DND-41 (cell line): ENCODE results near the gene USP12.

Experiments used
- ATAC-seq: fragments of 200-7000 bp; cut with Tn5 transposase; 3 replicates; pipeline ENCODE4 v1.9.1; 2021; ENCODE audit warnings: low read depth; ENCODE audit not compliant: insufficient read depth
- DNase-seq: peaks from one replicate; pipeline ENCODE4 v3.0.0-alpha.2; 2020
- H2AFZ ChIP-seq: 2 replicates; pipeline ENCODE4 v1.6.0; 2012; ENCODE audit warnings: low read depth, low read length
- H3K27ac ChIP-seq: 2 replicates; pipeline ENCODE4 v1.5.1; 2012; ENCODE audit warnings: low read length, inconsistent platforms
- H3K27me3 ChIP-seq: fragments of 200-600 bp; sonication (generic); 2 replicates; pipeline ENCODE4 v1.6.0; 2012; ENCODE audit warnings: low read length, mild to moderate bottlenecking, inconsistent platforms; ENCODE audit not compliant: insufficient read depth, poor library complexity
- H3K36me3 ChIP-seq: 2 replicates; pipeline ENCODE4 v1.5.1; 2012; ENCODE audit warnings: low read length, inconsistent platforms; ENCODE audit not compliant: insufficient read depth
- H3K4me1 ChIP-seq: 2 replicates; pipeline ENCODE4 v1.5.1; 2012; ENCODE audit warnings: mild to moderate bottlenecking, low read length; ENCODE audit not compliant: insufficient read depth
- H3K4me2 ChIP-seq: 2 replicates; pipeline ENCODE4 v1.6.0; 2012; ENCODE audit warnings: mild to moderate bottlenecking, moderate library complexity, low read length, inconsistent platforms; ENCODE audit not compliant: insufficient read depth
- H3K4me3 ChIP-seq, 2 experiments: fragments of 200-600 bp in 1 of 2; shearing (Covaris generic) in 1 of 2; 2 replicates each; pipeline ENCODE4 v1.5.1; 2012 to 2016; ENCODE audit warnings: inconsistent platforms in 2 of 2, low read length in 2 of 2, mild to moderate bottlenecking in 2 of 2, low read depth in 1 of 2, moderate library complexity in 1 of 2
- H3K79me2 ChIP-seq: 2 replicates; pipeline ENCODE4 v1.6.0; 2012; ENCODE audit warnings: low read length, inconsistent platforms; ENCODE audit not compliant: insufficient read depth
- H3K9ac ChIP-seq: 2 replicates; pipeline ENCODE4 v1.6.0; 2012; ENCODE audit warnings: low read depth, mild to moderate bottlenecking, inconsistent platforms, low read length, moderate library complexity
- H3K9me3 ChIP-seq: 2 replicates; pipeline ENCODE4 v1.5.1; 2012; ENCODE audit warnings: low read length, moderate library complexity, mild to moderate bottlenecking, inconsistent platforms; ENCODE audit not compliant: insufficient read depth, severe bottlenecking
- H4K20me1 ChIP-seq: 2 replicates; pipeline ENCODE4 v1.6.0; 2012; ENCODE audit warnings: low read length; ENCODE audit not compliant: insufficient read depth
- EZH2 ChIP-seq: IDR thresholded peaks from 3 replicates; pipeline ENCODE4 v1.6.1; 2012; ENCODE audit warnings: borderline replicate concordance, low read depth, mild to moderate bottlenecking, moderate library complexity, low read length, inconsistent platforms; ENCODE audit not compliant: severe bottlenecking
- TF ChIP-seq, protein P1 (sequence below): IDR thresholded peaks from 2 replicates; pipeline ENCODE4 v1.5.1; 2012; ENCODE audit warnings: borderline replicate concordance, low read length, moderate library complexity, mild to moderate bottlenecking; ENCODE audit not compliant: poor library complexity, severe bottlenecking; ENCODE audit errors: extremely low read depth

USP12 gene

DNA sequence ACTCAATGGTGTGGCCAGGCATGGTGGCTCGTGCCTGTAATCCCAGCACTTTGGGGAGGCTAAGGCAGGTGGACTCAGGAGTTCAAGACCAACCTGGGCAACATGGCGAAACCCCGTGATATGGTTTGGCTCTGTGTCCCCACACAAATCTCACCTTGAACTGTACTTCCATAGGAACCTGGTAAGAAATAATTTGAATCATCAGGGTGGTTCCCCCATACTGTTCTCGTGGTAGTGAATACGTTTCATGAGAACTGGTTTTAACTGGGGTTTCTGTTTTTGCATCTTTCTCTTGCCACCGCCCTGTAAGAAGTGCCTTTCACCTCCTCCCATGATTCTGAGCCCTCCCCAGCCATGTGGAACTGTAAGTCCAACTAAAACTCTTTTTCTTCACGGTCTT lies 49.6 kb downstream of the USP12 start:
- peaks cover 22% of the 10 kb centered on the region for H3K9me3 ChIP-seq
- no peak overlapping the region for H3K9ac ChIP-seq
- no peaks in the 10 kb centered on the region for H3K4me1 ChIP-seq
- DNase-seq, result no peak
- no peaks in the 10 kb centered on the region for H3K27me3 ChIP-seq
- no peak overlapping the region for H3K4me3 ChIP-seq
- peaks cover 28% of the 10 kb centered on the region for H4K20me1 ChIP-seq
- H2AFZ ChIP-seq, result no peak overlapping the region
- peaks cover 12% of the 10 kb centered on the region for H3K36me3 ChIP-seq
- no peak for ATAC-seq
- no peak overlapping the region for H3K4me2 ChIP-seq
- H3K79me2 ChIP-seq, result peaks cover 91% of the 10 kb centered on the region
- TF ChIP-seq, protein P1, sequence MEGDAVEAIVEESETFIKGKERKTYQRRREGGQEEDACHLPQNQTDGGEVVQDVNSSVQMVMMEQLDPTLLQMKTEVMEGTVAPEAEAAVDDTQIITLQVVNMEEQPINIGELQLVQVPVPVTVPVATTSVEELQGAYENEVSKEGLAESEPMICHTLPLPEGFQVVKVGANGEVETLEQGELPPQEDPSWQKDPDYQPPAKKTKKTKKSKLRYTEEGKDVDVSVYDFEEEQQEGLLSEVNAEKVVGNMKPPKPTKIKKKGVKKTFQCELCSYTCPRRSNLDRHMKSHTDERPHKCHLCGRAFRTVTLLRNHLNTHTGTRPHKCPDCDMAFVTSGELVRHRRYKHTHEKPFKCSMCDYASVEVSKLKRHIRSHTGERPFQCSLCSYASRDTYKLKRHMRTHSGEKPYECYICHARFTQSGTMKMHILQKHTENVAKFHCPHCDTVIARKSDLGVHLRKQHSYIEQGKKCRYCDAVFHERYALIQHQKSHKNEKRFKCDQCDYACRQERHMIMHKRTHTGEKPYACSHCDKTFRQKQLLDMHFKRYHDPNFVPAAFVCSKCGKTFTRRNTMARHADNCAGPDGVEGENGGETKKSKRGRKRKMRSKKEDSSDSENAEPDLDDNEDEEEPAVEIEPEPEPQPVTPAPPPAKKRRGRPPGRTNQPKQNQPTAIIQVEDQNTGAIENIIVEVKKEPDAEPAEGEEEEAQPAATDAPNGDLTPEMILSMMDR, result no peak
- TF ChIP-seq EZH2, result no peak
- H3K27ac ChIP-seq, result no peak overlapping the region

DNA sequence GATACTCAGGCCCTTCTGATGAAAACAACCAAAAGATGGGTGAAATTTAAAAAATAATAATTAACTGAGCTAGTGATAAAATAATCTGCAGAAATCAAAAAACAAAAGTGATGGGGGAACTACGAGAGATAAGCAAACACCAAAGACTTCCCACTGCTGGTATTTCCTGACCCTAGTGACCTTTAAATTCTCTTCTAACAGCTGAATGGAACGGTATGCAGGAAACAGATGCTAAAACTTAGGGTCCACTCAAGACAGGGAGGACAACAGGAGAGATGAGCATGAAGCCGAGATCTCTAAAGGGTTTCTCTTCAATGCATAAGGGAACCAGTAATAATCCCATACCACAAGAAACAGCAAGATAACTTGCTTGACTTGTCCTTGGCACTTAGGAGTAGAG lies 50.8 kb downstream of the USP12 start:
- H3K4me2 ChIP-seq, result no peak overlapping the region
- no peak for TF ChIP-seq EZH2
- TF ChIP-seq, protein P1, result no peak
- H3K4me3 ChIP-seq, result no peak overlapping the region
- no peak overlapping the region for H2AFZ ChIP-seq
- H3K27ac ChIP-seq, result no peak overlapping the region
- ATAC-seq (no peak), DNase-seq (no peak)
- peaks cover 12% of the 10 kb centered on the region for H3K36me3 ChIP-seq
- no peaks in the 10 kb centered on the region for H3K27me3 ChIP-seq
- H3K79me2 ChIP-seq, result peaks cover 87% of the 10 kb centered on the region
- H4K20me1 ChIP-seq, result peaks cover 29% of the 10 kb centered on the region
- H3K9me3 ChIP-seq, result peaks cover 15% of the 10 kb centered on the region
- H3K4me1 ChIP-seq, result no peaks in the 10 kb centered on the region
- no peak overlapping the region for H3K9ac ChIP-seq

- Histone ChIP-seq H3K36me3 (peaks cover 14% of the 10 kb centered on the region; the same call in 1 of the 2 replicates), H3K4me3 (no peak overlapping the region), H2AFZ (no peak overlapping the region), H3K4me1 (no peaks in the 10 kb centered on the region), H3K27me3 (no peaks in the 10 kb centered on the region), H3K27ac (no peak overlapping the region), H3K79me2 (peaks cover 79% of the 10 kb centered on the region), H3K9me3 (peaks cover 8% of the 10 kb centered on the region), H4K20me1 (peaks cover 29% of the 10 kb centered on the region), H3K4me2 (no peak overlapping the region), H3K9ac (no peak overlapping the region)
- DNase-seq (no peak), ATAC-seq (no peak)
- TF ChIP-seq EZH2, result no peak
- TF ChIP-seq, protein P1, result no peak
These were observed 51.6 kb downstream of the USP12 start for GRCh38 chr13:27120011-27120410.

GRCh38 chr13:27118428-27119054 lies 53.1 kb downstream of the USP12 start:
- Histone ChIP-seq H3K27me3 (no peaks in the 10 kb centered on the region), H3K4me3 (no peak overlapping the region), H3K9ac (no peak overlapping the region), H2AFZ (no peak overlapping the region), H3K27ac (no peak overlapping the region), H4K20me1 (peaks cover 26% of the 10 kb centered on the region), H3K4me1 (no peaks in the 10 kb centered on the region), H3K4me2 (no peak overlapping the region), H3K79me2 (peaks cover 77% of the 10 kb centered on the region), H3K36me3 (peaks cover 9% of the 10 kb centered on the region; the same call in 1 of the 2 replicates), H3K9me3 (no peaks in the 10 kb centered on the region)
- DNase-seq (no peak), ATAC-seq (no peak)
- TF ChIP-seq, protein P1, result no peak
- TF ChIP-seq EZH2, result no peak
